ENCODE results near the gene KIF21A.

The KIF21A gene

DNA sequence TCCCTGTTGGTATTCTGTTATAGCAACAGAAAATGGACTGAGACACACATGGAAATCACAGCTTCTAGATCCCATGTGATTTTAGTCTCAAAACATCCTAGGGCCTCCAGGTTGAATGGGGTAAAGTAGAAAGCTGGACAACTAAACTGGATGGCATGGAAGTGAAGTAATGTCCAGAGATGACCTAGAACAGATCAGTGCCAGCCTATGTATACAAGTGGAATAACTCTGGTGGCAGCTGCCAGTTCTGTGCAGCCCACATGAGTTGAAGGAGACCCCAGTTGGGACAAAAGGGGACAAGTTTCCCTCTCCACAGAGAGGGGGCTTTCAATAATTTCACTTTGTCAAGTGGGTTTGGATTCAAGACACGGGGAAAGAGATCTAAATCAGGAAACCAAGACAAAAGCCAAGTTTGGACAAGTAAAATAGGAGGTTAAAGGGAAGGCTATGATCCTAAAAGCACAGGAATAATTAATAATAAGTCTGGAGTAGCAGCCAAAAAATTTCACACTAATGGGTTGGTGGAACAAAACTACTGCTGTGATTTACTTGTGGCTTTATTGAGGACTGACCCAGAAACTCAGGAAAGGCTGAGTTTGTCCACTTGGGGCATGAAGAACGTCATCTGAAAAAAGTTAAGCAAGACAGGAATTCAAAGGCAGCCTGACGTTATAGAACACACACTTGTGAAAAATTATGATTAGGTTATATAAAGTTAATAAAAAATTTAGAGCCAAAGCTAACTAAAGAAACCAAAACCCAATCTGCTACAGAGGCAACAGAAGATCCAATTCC is 11.7 kb downstream of the KIF21A start:
- no peak for DNase-seq (ENCODE audit: low spot score)

DNA sequence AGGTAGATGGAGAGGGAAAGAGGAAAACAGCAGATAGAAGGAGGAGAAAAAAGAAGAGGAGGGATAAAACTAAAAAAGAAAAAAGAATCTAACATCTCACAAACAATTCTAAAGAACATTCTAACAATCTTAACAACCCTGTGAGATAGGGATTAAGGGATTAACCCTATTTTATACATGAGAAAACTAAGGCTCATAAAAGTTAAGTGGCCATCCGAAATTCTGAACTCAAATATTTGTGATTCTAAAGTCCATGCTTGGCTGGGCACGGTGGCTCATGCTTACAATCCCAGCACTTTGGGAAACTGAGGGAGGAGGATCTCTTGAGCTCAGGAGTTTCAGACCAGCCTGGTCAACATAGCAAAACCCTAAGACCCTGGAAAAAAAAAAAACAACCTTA is 13.1 kb downstream of the KIF21A start:
- no peak for DNase-seq (ENCODE audit: low spot score)

DNA sequence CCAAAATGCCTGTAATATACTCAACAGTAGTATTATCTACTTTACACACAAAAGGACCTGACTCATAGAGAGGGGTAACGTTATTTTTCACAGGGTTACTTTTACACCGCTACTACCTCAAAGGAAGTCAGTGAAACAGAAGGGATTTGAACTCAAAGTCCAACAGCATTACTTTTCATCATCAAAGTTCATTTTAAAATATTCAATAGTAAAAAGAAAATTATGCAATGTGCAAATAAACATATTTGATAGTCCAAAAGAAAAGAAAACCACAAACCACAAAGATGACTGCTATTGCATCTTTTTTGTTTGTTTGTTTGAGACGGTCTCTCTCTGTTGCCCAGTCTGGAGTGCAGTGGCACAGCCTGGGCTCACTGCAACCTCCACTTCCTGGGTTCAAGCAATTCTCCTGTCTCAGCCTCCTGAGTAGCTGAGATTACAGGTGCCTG is 15.5 kb downstream of the KIF21A start:
- no peak for DNase-seq (ENCODE audit: low spot score)

DNA sequence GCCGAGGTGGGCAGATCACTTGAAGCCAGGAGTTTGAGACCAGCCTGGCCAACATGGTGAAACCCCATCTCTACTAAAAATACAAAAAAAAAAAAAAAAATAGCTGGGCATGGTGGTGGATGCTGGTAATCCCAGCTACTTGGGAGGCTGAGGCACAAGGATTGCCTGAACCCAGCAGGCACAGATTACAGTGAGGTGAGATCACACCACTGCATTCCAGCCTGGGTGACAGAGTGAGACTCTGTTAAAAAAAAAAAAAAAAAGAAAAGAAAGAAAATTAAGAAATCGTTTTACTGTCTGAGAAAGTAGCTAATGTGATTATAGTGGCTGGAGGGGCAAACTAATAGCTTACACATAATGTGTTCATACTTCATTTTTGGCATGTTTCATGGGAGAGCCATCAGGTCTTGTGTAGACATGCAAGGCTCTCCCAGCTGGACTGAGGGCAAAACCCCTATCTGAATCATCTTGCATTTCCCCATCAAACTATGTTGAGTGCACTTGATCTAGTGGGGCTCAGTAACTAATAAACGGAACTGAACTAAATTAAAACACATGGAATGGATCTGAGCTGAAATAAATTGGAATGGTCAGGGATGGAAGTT is 16.2 kb downstream of the KIF21A start:
- no peak for DNase-seq (ENCODE audit: low spot score)

DNA sequence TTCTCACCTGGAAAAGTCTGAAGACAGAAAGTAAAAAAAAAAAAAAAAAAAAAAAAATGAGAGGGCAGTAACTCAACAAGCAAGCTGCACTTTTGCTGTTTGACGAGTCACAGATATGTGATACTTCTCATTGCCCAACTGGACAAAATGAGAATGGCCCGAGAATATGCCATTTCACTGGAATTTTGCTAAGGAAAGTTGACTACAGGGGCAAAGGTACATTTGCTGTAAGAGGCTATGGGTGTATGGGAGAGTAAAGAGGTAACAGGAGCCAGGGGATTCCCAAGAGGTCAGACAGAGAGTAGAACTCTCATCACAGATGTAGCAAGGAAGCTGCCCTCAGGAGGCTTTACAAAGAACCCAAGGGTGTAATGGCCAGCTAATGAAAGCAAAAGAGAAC is 22.9 kb downstream of the KIF21A start:
- no peak for DNase-seq (ENCODE audit: low spot score)

DNA sequence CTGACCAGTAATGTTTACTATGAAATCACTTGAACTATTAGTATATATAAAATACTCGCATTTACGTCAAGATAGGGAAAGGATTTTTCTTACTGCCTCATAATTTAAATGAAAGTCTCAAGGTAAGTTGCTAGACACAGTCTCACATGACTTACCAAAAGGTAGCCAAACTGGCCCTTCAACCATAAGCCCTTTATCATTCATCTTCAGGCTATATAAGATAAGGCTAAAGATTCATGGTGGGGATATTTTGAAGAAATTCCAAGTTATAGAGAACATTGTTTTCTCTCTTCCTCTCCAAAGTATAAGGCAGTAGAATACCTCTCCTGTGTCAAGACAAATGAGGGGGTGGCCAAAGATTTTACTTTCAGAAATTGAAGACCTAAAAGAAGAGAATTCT is 23.4 kb downstream of the KIF21A start:
- no peak for DNase-seq (ENCODE audit: low spot score)

DNA sequence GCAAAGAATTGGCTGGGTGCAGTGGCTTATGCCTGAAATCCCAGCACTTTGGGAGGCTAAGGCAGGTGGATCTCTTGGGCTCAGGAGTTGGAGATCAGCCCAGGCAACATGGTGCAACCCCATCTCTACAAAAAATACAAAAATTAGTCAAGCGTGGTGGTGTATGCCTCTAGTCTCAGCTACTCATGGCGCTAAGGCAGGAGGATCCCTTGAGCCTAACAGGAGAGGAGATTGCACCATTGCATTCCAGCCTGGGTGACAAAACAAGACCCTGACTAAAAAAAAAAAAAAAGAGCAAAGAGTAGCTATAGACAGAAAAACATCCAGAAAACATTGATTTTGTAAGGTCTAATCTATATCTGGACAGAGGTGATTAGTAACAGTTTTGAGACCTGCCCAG is 25.0 kb downstream of the KIF21A start:
- DNase-seq (ENCODE audit: low spot score): no peak

DNA sequence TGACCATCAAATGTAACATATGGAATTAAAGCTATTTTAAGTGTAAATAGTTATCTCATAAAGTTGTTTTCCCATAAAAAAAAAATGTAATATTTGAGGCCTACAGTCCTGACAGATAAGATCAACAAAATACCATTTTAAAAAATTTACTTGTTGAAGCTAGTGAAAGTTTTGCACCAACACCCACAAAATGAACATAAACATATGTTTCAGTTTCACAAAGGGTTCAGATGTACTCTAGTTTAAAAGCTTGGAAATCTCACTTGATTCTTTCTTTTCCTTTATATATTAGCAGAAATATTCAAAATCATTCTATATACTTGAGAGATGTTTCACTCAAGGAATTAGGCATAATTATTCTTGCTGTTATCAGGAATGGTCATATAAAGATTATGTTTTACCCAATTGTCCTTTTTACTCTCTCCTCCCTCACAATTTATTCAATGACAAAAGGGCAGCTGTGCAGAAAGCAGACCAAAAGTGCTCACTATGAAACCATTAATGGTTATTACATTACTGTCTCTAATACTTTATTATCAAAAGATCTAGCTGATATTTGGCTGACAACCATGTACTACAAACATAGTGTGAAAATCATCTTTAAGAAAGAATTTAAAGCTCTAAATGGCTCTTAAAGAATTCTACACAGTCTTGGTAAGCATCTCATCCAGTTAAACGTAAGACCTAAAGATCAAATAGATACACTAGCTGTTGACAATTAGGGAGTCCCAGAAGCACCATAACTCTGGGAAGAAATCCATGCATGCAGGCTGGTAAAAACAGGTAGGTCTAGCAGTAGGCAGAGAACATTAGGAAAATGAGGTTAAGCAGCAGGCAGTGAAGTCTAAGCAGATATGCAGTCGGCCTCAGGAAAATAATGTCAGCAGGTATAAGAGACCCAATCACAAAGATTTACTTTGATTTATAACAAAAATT is 28.8 kb downstream of the KIF21A start:
- DNase-seq (ENCODE audit: low spot score): no peak

DNA sequence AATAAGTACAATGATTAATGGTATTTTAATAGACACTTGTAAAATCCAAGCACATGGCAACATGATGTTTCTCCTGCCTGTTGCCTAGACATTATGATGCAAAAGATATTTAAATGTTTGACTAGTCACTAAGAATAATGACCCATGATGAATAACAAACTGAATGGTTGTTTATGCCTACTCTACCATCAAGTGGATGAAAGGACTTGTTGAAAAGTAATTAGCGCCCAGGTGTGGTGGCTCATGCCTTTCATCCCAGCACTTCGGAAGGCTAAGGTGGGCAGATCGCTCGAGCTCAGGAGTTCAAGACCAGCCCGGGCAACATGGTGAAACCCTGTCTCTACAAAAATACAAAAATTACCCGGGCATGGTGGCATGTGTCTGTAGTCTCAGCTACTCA is 30.7 kb downstream of the KIF21A start:
- DNase-seq (ENCODE audit: low spot score): no peak

DNA sequence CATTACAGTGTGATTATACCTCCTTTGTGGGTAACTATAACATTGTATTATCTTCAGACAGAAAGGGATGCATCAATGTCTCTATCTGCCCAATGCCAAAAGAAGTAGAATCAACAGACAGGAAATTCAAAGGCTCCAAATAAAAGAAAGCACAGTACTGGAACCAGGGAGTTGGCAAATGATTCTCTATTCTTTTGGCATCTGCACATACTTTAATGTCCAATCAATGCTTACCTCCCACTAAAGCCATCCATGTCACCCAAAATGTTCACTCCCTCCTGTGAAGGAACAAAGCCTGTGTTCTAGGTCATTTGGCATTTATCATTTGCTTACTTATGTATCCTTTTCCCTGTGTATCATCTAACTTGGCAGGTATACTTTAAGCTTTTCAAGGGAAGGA is 36.7 kb downstream of the KIF21A start:
- DNase-seq (ENCODE audit: low spot score): no peak

DNA sequence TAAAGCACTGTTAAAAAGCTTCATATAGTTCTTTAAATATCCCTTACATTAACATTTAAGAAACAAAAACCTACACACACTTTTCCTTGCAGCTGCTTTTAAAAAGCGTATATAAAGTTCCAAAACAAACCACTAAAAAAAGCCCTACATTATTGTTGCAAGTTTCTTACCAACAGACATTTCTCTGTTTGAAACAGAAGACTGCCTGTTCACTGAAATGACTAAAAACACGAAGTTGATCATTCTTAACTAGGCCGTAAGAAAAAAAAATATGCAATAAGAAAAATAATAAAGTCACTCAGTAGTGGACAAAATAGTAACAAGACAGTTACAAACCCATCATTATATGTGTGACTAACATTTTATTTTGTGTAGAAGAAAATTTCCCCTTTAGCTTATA is 37.3 kb downstream of the KIF21A start:
- no peak for DNase-seq (ENCODE audit: low spot score)

DNA sequence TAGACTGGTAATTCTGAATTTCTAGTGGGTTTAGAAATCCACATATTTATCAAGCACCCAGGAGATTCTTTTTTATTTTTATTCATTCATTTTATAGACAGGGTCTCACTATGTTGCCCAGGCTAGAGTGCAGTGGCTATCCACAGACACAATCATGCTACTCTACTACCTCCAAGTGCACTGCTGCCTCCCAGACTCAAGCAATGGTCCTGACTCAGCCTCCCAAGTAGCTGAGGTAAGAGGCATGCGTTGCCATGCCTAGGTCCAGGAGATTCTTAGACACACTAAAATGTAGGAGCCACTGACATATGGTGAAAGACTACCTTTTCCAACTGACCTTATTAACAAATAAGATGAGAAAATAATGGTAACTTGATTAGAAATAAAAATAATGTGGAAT is 38.9 kb downstream of the KIF21A start:
- no peak for DNase-seq (ENCODE audit: low spot score)

DNA sequence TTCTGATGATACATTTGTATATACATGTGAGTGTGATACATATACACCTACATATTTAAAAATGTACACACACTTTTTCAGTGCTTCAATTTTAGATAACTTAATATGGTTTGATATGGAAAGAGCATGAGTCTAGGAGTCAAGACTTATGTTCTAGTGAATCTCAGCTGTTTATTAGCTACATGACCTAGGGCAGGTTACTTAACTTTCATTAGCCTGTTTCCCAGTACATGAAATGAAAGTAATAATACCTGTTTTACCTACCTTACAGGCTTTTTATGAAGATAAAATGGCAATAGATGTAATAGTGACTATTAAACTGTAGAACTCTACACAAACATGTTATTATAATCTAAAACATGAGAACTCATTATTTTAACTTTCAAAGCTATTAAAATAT is 39.5 kb downstream of the KIF21A start:
- no peak for DNase-seq (ENCODE audit: low spot score)

DNA sequence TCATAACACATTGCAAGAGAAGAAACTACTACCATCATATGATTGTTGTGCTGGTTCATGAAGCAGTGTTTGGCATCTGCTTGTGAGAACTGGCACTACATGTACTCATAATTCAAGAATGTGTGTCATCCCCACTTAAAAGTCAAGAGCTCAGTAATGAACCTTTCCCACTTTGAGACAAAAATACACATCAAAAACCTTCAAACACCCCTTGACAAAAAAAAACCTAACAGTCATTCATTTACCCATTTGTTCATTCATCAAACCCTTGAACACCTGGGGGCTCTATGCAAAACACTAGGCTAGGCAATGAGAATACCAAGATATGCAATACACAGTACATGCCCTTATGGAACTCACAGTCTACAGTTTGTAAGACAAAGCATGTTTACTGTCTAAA is 40.0 kb downstream of the KIF21A start:
- no peak for DNase-seq (ENCODE audit: low spot score)

DNA sequence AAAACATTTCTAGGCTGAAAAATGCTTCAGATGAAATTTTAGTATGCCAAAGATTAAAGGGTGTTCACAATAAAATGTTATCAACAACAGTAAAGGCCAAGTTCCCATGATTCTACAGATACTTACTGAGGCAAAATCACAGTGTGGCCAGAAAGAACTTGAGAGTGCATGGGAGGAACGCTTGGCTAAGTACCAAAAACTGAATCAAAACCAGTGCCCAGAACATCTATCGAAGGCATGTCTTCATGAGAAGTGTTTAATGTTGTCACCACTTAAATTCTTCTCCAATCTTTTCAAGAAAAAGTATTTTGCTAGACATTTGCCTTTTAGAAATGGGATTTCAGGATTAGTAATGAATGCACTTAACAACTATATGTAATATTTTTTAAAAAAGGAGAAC is 41.5 kb downstream of the KIF21A start:
- no peak for DNase-seq (ENCODE audit: low spot score)

DNA sequence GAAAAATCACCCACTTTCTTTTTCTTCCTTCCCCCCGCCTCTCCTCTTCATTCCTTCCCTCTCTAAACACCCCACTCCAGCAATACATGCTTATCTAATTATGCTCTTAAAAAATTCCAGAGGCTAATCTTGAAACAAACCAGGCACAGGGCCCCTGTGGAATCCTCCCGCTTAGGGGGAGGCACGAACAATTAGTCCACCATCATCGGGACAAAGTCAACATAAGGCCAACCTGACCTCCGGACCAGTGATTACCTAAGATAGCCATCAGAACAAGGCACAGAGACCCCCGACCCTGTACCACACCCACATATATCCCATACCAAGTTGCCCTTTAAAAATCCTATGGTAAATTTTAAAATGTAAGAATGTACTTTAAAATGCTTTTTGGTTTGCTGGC is 47.1 kb downstream of the KIF21A start:
- no peak for DNase-seq (ENCODE audit: low spot score)

DNA sequence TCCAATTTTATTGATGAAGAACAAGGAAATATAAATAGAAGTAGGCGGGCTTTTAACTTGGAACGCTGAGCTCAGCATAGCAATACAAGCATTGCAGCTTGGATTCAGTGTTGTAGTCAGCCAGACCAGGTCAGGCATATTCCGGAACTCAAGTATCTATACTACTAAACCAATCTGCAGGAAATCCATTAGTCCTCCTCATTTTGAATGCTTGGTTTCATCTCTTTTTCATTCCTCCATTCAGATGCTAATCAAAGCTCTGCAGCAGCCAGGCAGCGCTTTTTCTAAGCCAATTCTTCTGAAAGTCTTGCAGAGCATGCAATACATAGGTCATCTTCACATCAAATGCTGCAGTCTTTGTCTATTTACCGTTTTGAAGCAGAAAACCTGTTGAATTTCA is 49.0 kb downstream of the KIF21A start:
- no peak for DNase-seq (ENCODE audit: low spot score)

DNA sequence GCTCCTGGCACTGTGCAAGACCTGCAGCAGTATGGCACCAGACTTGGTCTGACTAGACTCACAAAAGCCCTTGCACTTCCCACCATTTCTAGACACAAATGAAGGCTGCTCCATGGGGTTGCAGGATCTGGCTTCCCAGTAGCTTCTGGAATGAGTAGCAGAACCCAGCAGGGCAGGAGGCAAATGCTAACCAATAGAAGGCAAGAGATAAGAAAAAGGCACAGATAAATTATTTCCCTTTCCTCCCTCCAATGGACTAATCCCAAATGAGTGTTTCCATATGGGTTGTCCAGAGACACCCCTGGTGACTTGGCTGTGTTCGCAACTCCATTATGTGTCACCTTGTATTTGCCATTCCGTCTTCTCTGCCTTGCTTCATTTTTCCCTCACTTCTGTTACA is 49.7 kb downstream of the KIF21A start:
- DNase-seq (ENCODE audit: low spot score): no peak

DNA sequence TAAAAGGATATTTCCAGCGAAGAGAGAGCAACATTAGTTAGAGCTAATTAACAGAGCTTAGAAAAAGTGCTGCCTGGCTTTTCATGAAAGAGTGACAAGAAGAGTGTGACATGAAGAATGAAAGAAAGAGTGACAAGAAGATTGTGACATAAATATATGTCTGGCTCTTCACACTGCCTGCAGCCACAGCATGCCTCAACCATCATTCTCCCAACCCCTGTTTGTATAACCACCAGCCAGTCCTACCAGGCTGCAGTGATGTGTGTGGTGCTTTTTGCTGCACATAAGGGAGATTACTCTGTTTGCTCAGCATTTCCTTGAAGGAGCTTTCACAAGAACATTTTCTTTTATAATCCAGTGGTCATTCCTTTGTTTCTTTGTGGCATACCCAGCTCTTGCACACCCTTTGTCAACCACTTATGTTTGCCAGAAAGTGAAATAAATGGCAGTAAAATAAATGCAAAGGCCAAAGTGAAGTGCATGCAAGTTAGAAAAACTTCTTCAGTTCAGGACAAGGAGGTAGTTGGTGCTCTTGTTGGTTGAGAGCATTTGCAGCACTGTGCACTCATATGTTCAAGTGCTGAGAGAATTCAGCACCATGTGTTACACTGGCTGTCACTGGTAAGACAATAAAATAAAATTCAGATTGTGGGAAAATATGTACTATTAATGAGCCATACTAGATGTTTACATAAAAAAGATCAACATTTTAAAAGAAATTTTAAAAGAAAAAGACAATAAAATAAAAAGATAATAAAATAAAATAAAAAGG is 50.6 kb downstream of the KIF21A start:
- no peak for DNase-seq (ENCODE audit: low spot score)

DNA sequence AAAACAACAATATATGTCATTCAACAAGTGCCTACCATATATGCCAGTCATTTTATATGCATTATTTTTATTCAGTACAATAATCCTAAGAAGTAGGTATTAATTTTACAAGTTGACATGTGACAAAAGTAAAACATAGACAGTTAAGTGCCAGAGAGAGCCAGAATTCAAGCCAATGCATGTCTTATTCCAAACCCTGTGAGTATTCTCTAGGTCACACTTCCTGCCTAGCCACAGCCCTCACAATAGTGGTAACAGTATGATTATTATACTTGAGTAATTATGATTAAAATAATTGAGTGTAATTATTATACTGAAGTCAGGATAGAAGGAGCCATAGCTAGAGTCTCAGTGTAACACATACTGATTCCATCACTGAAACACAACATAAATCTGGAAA is 52.2 kb downstream of the KIF21A start:
- no peak for DNase-seq (ENCODE audit: low spot score)

DNA sequence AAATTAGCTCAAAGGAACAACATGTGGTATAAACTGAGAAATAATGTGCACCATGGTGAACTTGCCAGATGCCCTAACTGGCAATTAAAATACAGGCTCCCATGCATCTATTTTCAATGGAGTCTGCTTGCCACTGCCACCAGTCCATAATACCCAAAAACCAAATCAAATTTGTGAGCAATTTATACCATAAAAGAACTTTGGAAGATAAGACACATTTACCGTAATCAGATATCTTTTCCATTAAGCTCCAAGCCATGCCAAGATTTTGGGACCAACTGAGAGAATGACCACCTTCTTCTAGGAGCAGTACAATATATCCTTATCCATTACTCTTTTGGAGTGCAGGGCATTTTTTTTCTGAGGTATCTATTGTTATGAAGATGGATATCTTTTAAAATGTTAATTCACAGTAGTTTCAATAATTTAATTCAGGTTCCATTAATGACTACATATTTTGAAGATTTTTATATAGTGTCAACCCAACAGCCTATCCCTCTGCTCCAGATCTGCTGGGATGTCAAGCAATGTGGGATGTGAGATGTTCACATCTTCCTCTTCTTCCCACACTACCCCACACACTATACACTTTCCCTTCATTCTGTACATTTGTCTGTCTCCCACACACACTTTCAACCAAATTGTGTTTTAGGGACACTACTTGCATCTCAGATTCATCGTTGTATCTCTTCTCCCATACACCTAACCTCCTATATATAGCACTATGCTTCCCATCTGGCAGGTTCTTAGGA is 53.3 kb downstream of the KIF21A start:
- DNase-seq (ENCODE audit: low spot score): no peak
